Astrocyte of the spinal cord (primary cell): Measurements from ENCODE around the gene SLC38A11.

Experiments
- DNase-seq: peaks from one replicate; pipeline ENCODE4 v3.0.0; 2011; ENCODE audit warnings: low read depth, low spot score
- H3K4me3 ChIP-seq: 2 replicates; pipeline ENCODE4 v1.5.1; 2011; ENCODE audit warnings: low read depth, mild to moderate bottlenecking, low read length, moderate library complexity
- in situ Hi-C: cut with HindIII; loops from 2 replicates; pipeline ENCODE4 v1.10.0; 2017; ENCODE audit warnings: low sequenced_read_pairs
- TF ChIP-seq, protein P1 (sequence below): IDR thresholded peaks from 2 replicates; pipeline ENCODE4 v1.5.1; 2012; ENCODE audit warnings: low read depth, mild to moderate bottlenecking, low read length, inconsistent platforms

SLC38A11 gene

DNA sequence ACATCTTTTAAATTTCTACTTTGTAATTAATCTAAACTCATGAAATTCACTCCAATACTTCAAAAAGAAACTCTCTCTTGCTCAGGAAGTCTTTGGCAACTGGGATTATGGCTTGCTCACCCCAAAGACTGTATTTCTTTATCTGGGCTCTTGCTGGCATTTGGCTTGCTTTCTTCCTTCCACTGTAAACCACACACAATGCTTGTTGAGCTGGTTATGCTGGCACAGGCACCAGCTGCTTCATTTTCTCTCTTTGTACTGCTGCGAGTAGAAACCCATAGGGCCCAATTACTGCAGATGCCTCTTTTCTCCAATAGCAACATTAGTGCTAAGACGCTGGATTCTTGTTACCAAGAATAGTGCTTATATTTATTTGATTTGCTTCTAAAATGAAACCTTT is 51.4 kb downstream of the SLC38A11 start:
- TF ChIP-seq, protein P1, sequence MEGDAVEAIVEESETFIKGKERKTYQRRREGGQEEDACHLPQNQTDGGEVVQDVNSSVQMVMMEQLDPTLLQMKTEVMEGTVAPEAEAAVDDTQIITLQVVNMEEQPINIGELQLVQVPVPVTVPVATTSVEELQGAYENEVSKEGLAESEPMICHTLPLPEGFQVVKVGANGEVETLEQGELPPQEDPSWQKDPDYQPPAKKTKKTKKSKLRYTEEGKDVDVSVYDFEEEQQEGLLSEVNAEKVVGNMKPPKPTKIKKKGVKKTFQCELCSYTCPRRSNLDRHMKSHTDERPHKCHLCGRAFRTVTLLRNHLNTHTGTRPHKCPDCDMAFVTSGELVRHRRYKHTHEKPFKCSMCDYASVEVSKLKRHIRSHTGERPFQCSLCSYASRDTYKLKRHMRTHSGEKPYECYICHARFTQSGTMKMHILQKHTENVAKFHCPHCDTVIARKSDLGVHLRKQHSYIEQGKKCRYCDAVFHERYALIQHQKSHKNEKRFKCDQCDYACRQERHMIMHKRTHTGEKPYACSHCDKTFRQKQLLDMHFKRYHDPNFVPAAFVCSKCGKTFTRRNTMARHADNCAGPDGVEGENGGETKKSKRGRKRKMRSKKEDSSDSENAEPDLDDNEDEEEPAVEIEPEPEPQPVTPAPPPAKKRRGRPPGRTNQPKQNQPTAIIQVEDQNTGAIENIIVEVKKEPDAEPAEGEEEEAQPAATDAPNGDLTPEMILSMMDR, result no peak
- no peak overlapping the region for H3K4me3 ChIP-seq
- peak; percentile 34 for DNase-seq
- in situ Hi-C loops, result no loop called here

DNA sequence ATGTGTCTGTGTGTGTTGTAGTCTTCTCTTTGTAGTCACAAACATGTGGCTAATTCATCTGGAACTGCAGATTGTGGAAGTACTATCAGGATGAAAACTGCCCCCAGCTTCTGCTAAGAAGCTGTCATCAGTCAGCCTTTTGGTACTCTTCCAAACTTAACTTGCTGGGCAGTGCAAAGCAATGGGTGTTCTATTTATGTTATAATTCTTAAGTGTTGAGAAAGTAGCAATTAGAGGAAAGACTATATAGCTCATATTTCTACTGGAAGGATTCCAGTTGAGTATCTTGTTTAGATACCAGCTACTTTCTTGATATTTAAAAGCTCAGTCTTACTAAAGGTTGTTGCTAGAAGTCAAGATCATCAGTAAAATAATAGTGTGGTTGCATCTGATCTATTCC is 52.1 kb downstream of the SLC38A11 start:
- in situ Hi-C loops, result no loop called here
- DNase-seq, result peak; percentile 85

DNA sequence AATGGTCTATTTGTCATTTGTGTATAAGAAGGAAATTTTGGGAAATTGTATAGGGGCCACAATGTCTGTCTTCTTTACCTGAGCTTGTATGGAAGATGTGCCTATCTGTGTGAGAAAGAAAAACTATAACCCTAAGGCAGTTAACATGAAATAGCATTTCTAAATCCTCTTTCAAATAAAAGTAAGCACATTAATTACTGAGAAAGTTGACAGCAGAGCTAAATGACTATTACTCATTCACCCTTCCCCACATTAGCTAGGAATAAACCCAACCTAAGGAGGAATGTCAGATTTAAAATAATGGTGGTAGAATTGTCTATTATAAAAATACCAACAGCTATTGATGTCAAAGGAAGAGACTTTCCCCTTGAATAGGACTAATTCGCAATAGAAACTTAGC is 56.2 kb downstream of the SLC38A11 start:
- TF ChIP-seq, protein P1, result no peak
- DNase-seq, result no peak
- in situ Hi-C loops, result no loop called here
- H3K4me3 ChIP-seq, result no peak overlapping the region

More for the DNA sequence above, 52.1 kb downstream of the SLC38A11 start:
- H3K4me3 ChIP-seq, result no peak overlapping the region
- TF ChIP-seq, protein P1, result no peak

DNA sequence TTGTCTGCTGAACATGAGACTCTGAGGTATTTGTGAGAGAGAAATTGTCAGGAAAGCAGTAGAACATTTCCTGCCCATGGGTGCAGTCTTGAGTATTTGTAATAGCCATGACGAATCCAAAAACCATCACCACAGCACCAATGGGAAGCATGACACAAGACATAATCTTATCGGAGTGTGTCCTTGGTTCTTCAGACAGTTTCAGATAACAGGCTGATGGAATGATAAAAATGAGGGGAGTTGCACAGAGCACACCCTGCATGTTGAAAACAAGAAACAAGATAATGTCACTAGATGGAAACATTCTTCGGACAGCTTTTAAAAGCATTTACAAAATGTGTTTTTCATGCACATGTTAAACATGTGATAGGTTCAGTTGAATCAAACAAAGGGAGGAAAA is 56.9 kb downstream of the SLC38A11 start:
- in situ Hi-C loops, result no loop called here
- H3K4me3 ChIP-seq, result no peak overlapping the region
- DNase-seq, result peak; percentile 69
- TF ChIP-seq, protein P1, result no peak

DNA sequence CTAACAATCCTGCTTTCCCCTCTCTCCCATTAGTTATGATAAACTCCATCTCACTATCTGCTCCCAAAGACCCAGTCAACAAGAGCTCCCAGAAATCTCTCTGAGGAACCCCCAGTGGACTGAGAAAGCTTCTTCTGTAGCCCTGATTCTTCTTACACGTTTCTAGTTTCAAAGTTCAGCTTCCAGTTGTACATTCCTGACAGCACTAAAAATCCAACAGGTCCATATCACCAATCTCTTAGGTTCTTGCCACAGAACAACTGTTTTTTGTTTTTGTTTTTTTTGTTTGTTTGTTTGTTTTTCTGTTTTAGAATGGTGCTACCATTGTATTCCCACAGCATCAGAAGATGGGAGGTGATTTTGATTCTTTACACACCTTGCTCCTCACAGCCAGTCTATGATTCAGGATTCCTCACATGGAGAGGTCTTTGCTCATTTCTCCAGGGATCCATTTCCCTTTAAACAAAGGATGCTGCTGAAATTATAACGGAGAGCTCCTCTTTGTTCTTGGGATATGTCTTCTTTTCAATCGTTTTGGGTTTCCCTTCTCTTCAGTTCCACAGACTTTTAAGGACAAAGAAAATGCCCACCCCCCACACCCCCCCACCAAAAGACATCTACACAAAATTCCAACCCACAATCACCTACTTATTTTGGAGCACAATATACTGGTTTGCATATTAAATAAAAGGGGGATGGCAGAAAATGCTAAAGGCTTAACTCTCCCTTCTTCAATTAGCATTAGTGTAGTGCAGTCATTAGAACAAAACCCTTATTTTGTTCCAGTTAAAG is 57.7 kb downstream of the SLC38A11 start:
- no peak for DNase-seq
- in situ Hi-C loops, result no loop called here
- H3K4me3 ChIP-seq, result no peak overlapping the region
- TF ChIP-seq, protein P1, result no peak

DNA sequence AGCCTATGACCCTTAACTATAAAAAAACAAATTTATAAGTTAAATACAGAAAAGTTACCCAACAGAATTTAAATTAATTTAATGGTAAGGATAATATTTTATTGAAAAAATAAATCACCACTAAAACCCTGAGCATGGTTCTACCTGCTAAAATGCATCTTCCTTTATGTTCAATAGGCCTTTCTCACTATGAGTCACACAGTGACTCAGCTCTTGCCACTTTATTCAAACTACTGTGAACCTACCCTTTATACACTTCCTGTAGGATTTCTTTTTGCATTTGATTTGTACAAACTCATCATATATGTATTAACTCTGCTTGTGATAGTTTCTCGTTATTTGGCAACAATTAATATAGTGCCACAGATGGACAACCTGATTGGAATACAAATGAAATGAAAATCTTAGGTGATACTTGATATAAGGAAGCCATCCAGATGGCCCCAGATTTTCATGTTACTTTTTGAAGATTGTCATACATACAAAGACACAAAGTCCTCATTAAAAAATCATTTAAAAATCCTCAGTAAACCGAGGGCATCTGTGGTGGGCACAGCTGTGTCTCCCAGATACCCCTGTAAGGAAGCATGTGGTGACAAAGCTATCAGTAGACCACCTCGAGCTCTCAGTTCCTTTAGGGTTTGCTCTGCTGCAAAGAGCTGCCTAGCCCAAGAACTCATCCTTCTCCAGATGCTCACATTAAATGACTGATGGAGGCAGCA is 58.5 kb downstream of the SLC38A11 start:
- in situ Hi-C loops, result no loop called here
- no peak overlapping the region for H3K4me3 ChIP-seq
- peak; percentile 83 for DNase-seq
- TF ChIP-seq, protein P1, result no peak
